Measurements from ENCODE around the gene PRKCH.

The PRKCH gene

GRCh38 chr14:61470261-61470960, 149.0 kb downstream of the PRKCH start:
- peak; percentile 37 for TF ChIP-seq CTCF (IDR thresholded peaks at IDR 0.05; ENCODE audit: insufficient read depth, low read depth, low read length, missing control alignments)
- DNase-seq (ENCODE audit: low read depth) = peak; percentile 79
- no peak overlapping the region for H3K4me3 ChIP-seq (ENCODE audit: low read length)

GRCh38 chr14:61470961-61471293, 149.5 kb downstream of the PRKCH start:
- no peak for TF ChIP-seq CTCF (IDR thresholded peaks at IDR 0.05; ENCODE audit: insufficient read depth, low read depth, low read length, missing control alignments)
- no peak for DNase-seq (ENCODE audit: low read depth)
- H3K4me3 ChIP-seq (ENCODE audit: low read length) = no peak overlapping the region

GRCh38 chr14:61471297-61472005, 150.1 kb downstream of the PRKCH start:
- no peak for DNase-seq (ENCODE audit: low read depth)
- H3K4me3 ChIP-seq (ENCODE audit: low read length) = peak overlapping the region; percentile 26
- TF ChIP-seq CTCF (IDR thresholded peaks at IDR 0.05; ENCODE audit: insufficient read depth, low read depth, low read length, missing control alignments) = no peak

GRCh38 chr14:61472011-61472672, 150.8 kb downstream of the PRKCH start:
- no peak for TF ChIP-seq CTCF (IDR thresholded peaks at IDR 0.05; ENCODE audit: insufficient read depth, low read depth, low read length, missing control alignments)
- peak overlapping the region; percentile 26 for H3K4me3 ChIP-seq (ENCODE audit: low read length)
- DNase-seq (ENCODE audit: low read depth) = peak; percentile 96

- TF ChIP-seq CTCF (IDR thresholded peaks at IDR 0.05; ENCODE audit: insufficient read depth, low read depth, low read length, missing control alignments) = no peak
- no peak for DNase-seq (ENCODE audit: low read depth)
- no peak overlapping the region for H3K4me3 ChIP-seq (ENCODE audit: low read length)
Observed at GRCh38 chr14:61472801-61473376, 151.5 kb downstream of the PRKCH start.

GRCh38 chr14:61474015-61474414, 152.6 kb downstream of the PRKCH start:
- TF ChIP-seq CTCF (IDR thresholded peaks at IDR 0.05; ENCODE audit: insufficient read depth, low read depth, low read length, missing control alignments) = no peak
- no peak for DNase-seq (ENCODE audit: low read depth)
- no peak overlapping the region for H3K4me3 ChIP-seq (ENCODE audit: low read length)

Measured in epithelial cell of esophagus (primary cell).